Subcutaneous preadipocyte (primary cell): ENCODE results near the gene CTBP1. TPM values are rescaled to one million over a fixed set of nuclear protein-coding genes. Genes with fewer than 3 reads are reported as not detected.

Source experiments
- total RNA-seq: library from RNA; depleted of rRNA; stranded (reverse); fragments of >200 nt; gene quantifications from 2 replicates; pipeline ENCODE4 v1.2.3, GENCODE V29; 2012

Gene CTBP1
- 212 and 303 TPM in 2 replicates for total RNA-seq

GRCh38 chr4:1248245-1249147, at the start of gene CTBP1:
Gene CTBP1, minus strand, starts transcription at chr4:1249130. Its CDS starts 7,799 bp downstream, at chr4:1241331.

GRCh38 chr4:1289207-1290164, 40.6 kb upstream of the CTBP1 start, which contains the start of gene MAEA:
Gene MAEA, plus strand, starts transcription at chr4:1289891. Its CDS starts 23 bp downstream, at chr4:1289914.

GRCh38 chr4:1172228-1172851, 76.6 kb downstream of the CTBP1 start, which contains the start of gene SPON2:
Gene SPON2, minus strand, starts transcription at chr4:1172583.

Other genes with a start within 250 kb of the CTBP1 start
- gene FGFRL1, start 237.5 kb downstream of the CTBP1 start, total RNA-seq, result 9.9 and 12.5 TPM in 2 replicates
- gene RNF212, start 135.6 kb downstream of the CTBP1 start, total RNA-seq, result 0.73 and 1.6 TPM in 2 replicates
- 267 and 392 TPM in 2 replicates for gene SPON2, start 76.5 kb downstream of the CTBP1 start, total RNA-seq
- 54.7 and 57.0 TPM in 2 replicates for gene MAEA, start 40.8 kb upstream of the CTBP1 start, total RNA-seq
- gene UVSSA, start 98.1 kb upstream of the CTBP1 start, total RNA-seq, result 13.5 and 25.0 TPM in 2 replicates
- gene NKX1-1, start 157.3 kb upstream of the CTBP1 start, total RNA-seq, result not detected in 2 replicates